ENCODE results near the gene TBC1D5.

DNA sequence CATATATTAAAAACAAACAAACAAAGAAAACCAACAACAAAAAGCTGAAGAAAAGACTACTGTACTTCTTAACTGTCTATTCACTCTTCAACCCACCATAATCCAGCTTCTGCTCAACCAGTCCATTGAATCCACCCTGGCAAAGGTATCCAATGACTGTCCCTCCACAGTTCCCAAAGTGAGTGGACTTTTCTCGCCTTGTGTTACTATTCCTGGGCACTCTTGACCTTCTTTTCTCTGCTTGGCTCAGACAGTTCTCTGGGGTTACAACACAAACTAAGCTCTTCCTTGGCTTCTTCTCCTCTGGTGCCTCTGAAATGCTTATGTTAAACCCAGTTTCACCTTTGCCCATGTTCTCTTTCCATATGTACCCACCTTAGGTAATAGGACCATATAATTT lies 437.5 kb downstream of the TBC1D5 start:
- TF ChIP-seq, protein P1, sequence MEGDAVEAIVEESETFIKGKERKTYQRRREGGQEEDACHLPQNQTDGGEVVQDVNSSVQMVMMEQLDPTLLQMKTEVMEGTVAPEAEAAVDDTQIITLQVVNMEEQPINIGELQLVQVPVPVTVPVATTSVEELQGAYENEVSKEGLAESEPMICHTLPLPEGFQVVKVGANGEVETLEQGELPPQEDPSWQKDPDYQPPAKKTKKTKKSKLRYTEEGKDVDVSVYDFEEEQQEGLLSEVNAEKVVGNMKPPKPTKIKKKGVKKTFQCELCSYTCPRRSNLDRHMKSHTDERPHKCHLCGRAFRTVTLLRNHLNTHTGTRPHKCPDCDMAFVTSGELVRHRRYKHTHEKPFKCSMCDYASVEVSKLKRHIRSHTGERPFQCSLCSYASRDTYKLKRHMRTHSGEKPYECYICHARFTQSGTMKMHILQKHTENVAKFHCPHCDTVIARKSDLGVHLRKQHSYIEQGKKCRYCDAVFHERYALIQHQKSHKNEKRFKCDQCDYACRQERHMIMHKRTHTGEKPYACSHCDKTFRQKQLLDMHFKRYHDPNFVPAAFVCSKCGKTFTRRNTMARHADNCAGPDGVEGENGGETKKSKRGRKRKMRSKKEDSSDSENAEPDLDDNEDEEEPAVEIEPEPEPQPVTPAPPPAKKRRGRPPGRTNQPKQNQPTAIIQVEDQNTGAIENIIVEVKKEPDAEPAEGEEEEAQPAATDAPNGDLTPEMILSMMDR (conservative IDR thresholded peaks at IDR 0.05; ENCODE audit: low read depth, low read length): no peak
- TF ChIP-seq BHLHE40 (IDR thresholded peaks at IDR 0.05; ENCODE audit: low read depth, low read length) (no peak), POLR2A (IDR thresholded peaks at IDR 0.05; ENCODE audit: low read depth, low read length) (no peak), RAD21 (IDR thresholded peaks at IDR 0.05; ENCODE audit: low read length) (no peak), SMC3 (IDR thresholded peaks at IDR 0.05; ENCODE audit: low read depth, low read length) (no peak), RFX5 (IDR thresholded peaks at IDR 0.05; ENCODE audit: low read depth, low read length) (no peak), RCOR1 (IDR thresholded peaks at IDR 0.05; ENCODE audit: insufficient replicate concordance, low read length) (no peak), FOS (IDR thresholded peaks at IDR 0.05; ENCODE audit: low read depth, low read length) (no peak), MAFK (IDR thresholded peaks at IDR 0.05; ENCODE audit: low read depth, low read length) (no peak), MXI1 (IDR thresholded peaks at IDR 0.05; ENCODE audit: borderline replicate concordance, low read depth, low read length) (no peak), CEBPB (IDR thresholded peaks at IDR 0.05; ENCODE audit: low read depth, low read length) (no peak)
- TF ChIP-seq, protein P2, sequence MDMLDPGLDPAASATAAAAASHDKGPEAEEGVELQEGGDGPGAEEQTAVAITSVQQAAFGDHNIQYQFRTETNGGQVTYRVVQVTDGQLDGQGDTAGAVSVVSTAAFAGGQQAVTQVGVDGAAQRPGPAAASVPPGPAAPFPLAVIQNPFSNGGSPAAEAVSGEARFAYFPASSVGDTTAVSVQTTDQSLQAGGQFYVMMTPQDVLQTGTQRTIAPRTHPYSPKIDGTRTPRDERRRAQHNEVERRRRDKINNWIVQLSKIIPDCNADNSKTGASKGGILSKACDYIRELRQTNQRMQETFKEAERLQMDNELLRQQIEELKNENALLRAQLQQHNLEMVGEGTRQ (IDR thresholded peaks at IDR 0.05; ENCODE audit: low read depth, low read length): no peak

Measured in IMR-90 (cell line).